ENCODE data around the gene PBXIP1. TPM values are rescaled to one million over a fixed set of nuclear protein-coding genes. Genes with fewer than 3 reads are reported as not detected.
"Not testable (repeated sequence)": the region's sequence is repeated elsewhere in the genome, so short reads cannot be mapped to it uniquely, and the experiment has no call there.

The PBXIP1 gene
- total RNA-seq, 2 experiments from 2014 or later = 55.3 to 55.5 TPM

- H3K9me3 Mint-ChIP-seq; H3K27me3 Mint-ChIP-seq (ENCODE audit: low read depth); H3K4me3 Mint-ChIP-seq; H3K27ac Mint-ChIP-seq; DNase-seq; intact Hi-C loops (cut with micrococcal nuclease): not testable (repeated sequence)
- H3K4me1 Mint-ChIP-seq (ENCODE audit: low read depth) = peaks cover 22% of the 10 kb centered on the region
- CTCF ChIA-PET = interaction anchor here (1.5 kb wide), 1 partner anchor 20 kb away, joined by 3 read pairs; no protein-coding TSS in a partner anchor
- peaks cover 28% of the 10 kb centered on the region for H3K36me3 Mint-ChIP-seq (ENCODE audit: low read depth)
Measured at GRCh38 chr1:154977762-154978161, 21.9 kb upstream of the PBXIP1 start.

GRCh38 chr1:154975409-154976059 lies 19.6 kb upstream of the PBXIP1 start:
- CTCF ChIA-PET = interaction anchor here (1.2 kb wide), 1 partner anchor 68 kb away, joined by 7 read pairs; no protein-coding TSS in a partner anchor
- Mint-ChIP-seq H3K27me3 (ENCODE audit: low read depth) (no peaks in the 10 kb centered on the region), H3K4me3 (no peak overlapping the region), H3K27ac (no peak overlapping the region), H3K36me3 (ENCODE audit: low read depth) (peaks cover 30% of the 10 kb centered on the region), H3K9me3 (no peaks in the 10 kb centered on the region), H3K4me1 (ENCODE audit: low read depth) (peaks cover 31% of the 10 kb centered on the region)
- intact Hi-C loops (cut with micrococcal nuclease) = loop anchor here (2.0 kb wide), 1 partner anchor 159 kb away; the partner anchor contains the start of gene SLC50A1
- DNase-seq = peak; percentile 38

- H3K36me3 Mint-ChIP-seq (ENCODE audit: low read depth) = peaks cover 27% of the 10 kb centered on the region
- no peaks in the 10 kb centered on the region for H3K9me3 Mint-ChIP-seq
- CTCF ChIA-PET = interaction anchor here (0.6 to 1.5 kb wide), 2 partner anchors 24 to 49 kb away, joined by 3 to 5 read pairs; no protein-coding TSS in a partner anchor
- no peak overlapping the region for H3K4me3 Mint-ChIP-seq
- H3K4me1 Mint-ChIP-seq (ENCODE audit: low read depth) = peaks cover 31% of the 10 kb centered on the region
- no peaks in the 10 kb centered on the region for H3K27me3 Mint-ChIP-seq (ENCODE audit: low read depth)
- H3K27ac Mint-ChIP-seq = no peak overlapping the region
- peak; percentile 97 for DNase-seq
- intact Hi-C loops (cut with micrococcal nuclease) = loop anchor here (1.0 to 5.0 kb wide), 11 partner anchors 8 to 217 kb away; partner anchors contain the start of genes EFNA4, FLAD1, PMVK and PYGO2
Measured at GRCh38 chr1:154974808-154975408, 19.0 kb upstream of the PBXIP1 start.

DNA sequence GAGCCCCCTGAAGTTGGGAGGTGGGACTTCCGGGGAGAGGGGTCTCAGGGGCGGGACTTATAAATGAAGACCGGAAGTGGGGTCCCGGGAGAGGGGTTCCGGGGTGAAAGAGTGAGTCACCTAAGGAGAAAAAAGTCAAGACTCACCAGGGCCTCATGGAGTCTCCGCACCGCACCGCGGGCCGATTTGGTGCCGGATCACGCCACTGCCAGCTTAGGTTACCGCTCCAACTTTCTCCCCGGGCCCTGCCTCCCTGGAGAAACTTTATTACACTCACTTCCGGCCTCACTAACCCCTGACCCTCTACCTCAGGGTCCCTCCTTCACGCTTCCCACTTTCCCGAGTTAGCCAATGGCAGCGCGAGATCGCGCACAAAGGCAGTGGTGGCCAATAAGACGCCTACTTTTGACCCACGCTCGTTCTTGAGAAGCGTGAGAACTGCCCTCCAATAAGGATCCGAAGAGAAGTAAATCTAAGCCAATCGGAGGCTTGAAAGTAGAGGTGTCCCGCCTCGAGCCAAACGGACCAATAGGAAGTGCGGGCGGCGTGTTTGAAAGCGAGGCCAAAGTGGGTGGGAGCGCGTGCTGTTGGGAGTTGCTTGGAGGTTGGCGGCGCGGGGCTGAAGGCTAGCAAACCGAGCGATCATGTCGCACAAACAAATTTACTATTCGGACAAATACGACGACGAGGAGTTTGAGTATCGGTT lies 18.4 kb upstream of the PBXIP1 start, which contains the start of gene CKS1B:
Gene CKS1B, plus strand, starts transcription at position 580 of the 706 bp plus-strand sequence. Its CDS starts 65 bp downstream, at position 645.
- Mint-ChIP-seq H3K27me3 (ENCODE audit: low read depth) (no peaks in the 10 kb centered on the region), H3K9me3 (no peaks in the 10 kb centered on the region), H3K4me1 (ENCODE audit: low read depth) (peaks cover 32% of the 10 kb centered on the region), H3K4me3 (no peak within 1 kb of the TSS), H3K36me3 (ENCODE audit: low read depth) (peaks cover 25% of the 10 kb centered on the region), H3K27ac (no peak within 1 kb of the TSS)
- intact Hi-C loops (cut with micrococcal nuclease) = loop anchor here (1.0 to 5.0 kb wide), 11 partner anchors 9 to 218 kb away; partner anchors contain the start of genes EFNA4, FLAD1, PMVK and PYGO2
- DNase-seq = peak; percentile 99
- CTCF ChIA-PET = interaction anchor here (0.6 to 1.5 kb wide), 4 partner anchors 13 to 49 kb away, joined by 3 to 5 read pairs (median 4); partner anchors contain the start of gene PYGO2

- no peak overlapping the region for H3K4me3 Mint-ChIP-seq
- DNase-seq = peak; percentile 99
- CTCF ChIA-PET = interaction anchor here (0.6 to 1.5 kb wide), 3 partner anchors 12 to 31 kb away, joined by 3 to 5 read pairs (median 4); partner anchors contain the start of gene PYGO2
- peaks cover 35% of the 10 kb centered on the region for H3K4me1 Mint-ChIP-seq (ENCODE audit: low read depth)
- no peaks in the 10 kb centered on the region for H3K27me3 Mint-ChIP-seq (ENCODE audit: low read depth)
- H3K36me3 Mint-ChIP-seq (ENCODE audit: low read depth) = peaks cover 22% of the 10 kb centered on the region
- no peak overlapping the region for H3K27ac Mint-ChIP-seq
- intact Hi-C loops (cut with micrococcal nuclease) = loop anchor here (1.0 to 5.0 kb wide), 11 partner anchors 10 to 219 kb away; partner anchors contain the start of genes EFNA4, FLAD1, PMVK and PYGO2
- H3K9me3 Mint-ChIP-seq = no peaks in the 10 kb centered on the region
Measured at GRCh38 chr1:154973344-154974101, 17.6 kb upstream of the PBXIP1 start.

DNA sequence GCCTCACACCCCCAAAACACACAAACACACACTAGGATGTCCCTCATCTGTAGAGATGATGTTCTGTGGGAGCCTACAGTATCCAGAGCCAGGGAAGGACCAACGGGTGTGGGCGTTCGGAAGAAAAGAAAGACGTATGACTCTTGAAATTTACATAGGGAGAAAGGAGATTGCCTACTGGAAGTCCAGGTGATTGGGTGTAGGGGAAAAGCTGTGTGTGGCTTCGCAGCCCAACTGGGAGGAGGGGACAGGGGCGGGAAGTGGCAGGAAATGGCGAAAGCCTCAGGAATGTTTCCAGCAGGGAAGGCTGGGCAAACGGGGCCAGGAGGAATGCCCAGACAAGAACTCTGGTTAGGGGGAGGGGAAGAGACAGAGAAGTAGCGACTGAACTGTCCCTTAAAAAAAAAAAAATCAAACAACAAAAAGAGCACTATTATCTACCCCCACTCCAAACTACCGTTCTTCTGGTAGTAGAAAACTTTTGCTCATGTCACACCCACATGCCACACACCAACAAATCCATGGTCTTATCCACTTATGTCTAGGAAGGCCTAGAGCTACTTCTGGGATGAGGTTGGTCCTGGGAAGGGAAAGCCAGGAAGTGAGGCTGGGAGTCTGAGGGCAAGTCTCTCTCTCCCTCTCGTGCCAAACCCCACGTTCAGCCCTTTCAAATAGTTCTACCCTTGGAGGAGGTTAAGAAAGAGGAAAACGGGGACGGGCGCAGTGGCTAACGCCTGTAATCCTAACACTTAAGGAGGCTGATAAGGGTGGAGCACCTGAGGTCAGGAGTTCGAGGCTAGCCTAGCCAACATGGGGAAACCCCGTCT lies 16.8 kb upstream of the PBXIP1 start:
- CTCF ChIA-PET = interaction anchor here (1.6 kb wide), 1 partner anchor 78 kb away, joined by 6 read pairs; the partner anchor contains the start of gene ADAM15
- intact Hi-C loops (cut with micrococcal nuclease) = loop anchor here (5.0 kb wide), 1 partner anchor 220 kb away; no protein-coding TSS in a partner anchor

GRCh38 chr1:154972213-154972516 lies 16.3 kb upstream of the PBXIP1 start:
- peaks cover 31% of the 10 kb centered on the region for H3K4me1 Mint-ChIP-seq (ENCODE audit: low read depth)
- no peaks in the 10 kb centered on the region for H3K9me3 Mint-ChIP-seq
- no peak overlapping the region for H3K4me3 Mint-ChIP-seq
- no peak for DNase-seq
- peak overlapping the region; percentile 82 for H3K27ac Mint-ChIP-seq
- CTCF ChIA-PET = interaction anchor here (0.8 to 1.7 kb wide), 4 partner anchors 10 to 108 kb away, joined by 3 to 13 read pairs (median 5); partner anchors contain the start of genes ADAM15 and PYGO2
- intact Hi-C loops (cut with micrococcal nuclease) = loop anchor here (5.0 kb wide), 1 partner anchor 220 kb away; no protein-coding TSS in a partner anchor
- no peaks in the 10 kb centered on the region for H3K27me3 Mint-ChIP-seq (ENCODE audit: low read depth)
- H3K36me3 Mint-ChIP-seq (ENCODE audit: low read depth) = peaks cover 18% of the 10 kb centered on the region

More for the DNA sequence above, 16.8 kb upstream of the PBXIP1 start:
- Mint-ChIP-seq H3K4me1 (ENCODE audit: low read depth) (peaks cover 32% of the 10 kb centered on the region), H3K9me3 (no peaks in the 10 kb centered on the region), H3K36me3 (ENCODE audit: low read depth) (peaks cover 19% of the 10 kb centered on the region), H3K27ac (peak overlapping the region; percentile 82), H3K27me3 (ENCODE audit: low read depth) (no peaks in the 10 kb centered on the region), H3K4me3 (no peak overlapping the region)
- DNase-seq = no peak

GRCh38 chr1:154971341-154971998 lies 15.6 kb upstream of the PBXIP1 start:
- CTCF ChIA-PET = interaction anchor here (0.8 to 1.7 kb wide), 7 partner anchors 10 to 120 kb away, joined by 3 to 13 read pairs (median 5); partner anchors contain the start of genes ADAM15, PBXIP1 and PYGO2
- no peak overlapping the region for H3K4me3 Mint-ChIP-seq
- H3K27me3 Mint-ChIP-seq (ENCODE audit: low read depth) = no peaks in the 10 kb centered on the region
- peaks cover 20% of the 10 kb centered on the region for H3K36me3 Mint-ChIP-seq (ENCODE audit: low read depth)
- H3K4me1 Mint-ChIP-seq (ENCODE audit: low read depth) = peaks cover 32% of the 10 kb centered on the region
- intact Hi-C loops (cut with micrococcal nuclease) = loop anchor here (5.0 kb wide), 1 partner anchor 221 kb away; no protein-coding TSS in a partner anchor
- DNase-seq = no peak
- H3K27ac Mint-ChIP-seq = peak overlapping the region; percentile 74
- no peaks in the 10 kb centered on the region for H3K9me3 Mint-ChIP-seq

GRCh38 chr1:154970631-154971340 lies 14.9 kb upstream of the PBXIP1 start, which contains the start of gene SHC1:
Gene SHC1 (minus strand): TSS chr1:154970747. CDS start chr1:154970526, 221 bp downstream.
- Mint-ChIP-seq H3K27me3 (ENCODE audit: low read depth) (no peaks in the 10 kb centered on the region), H3K4me3 (no peak within 1 kb of the TSS), H3K9me3 (no peaks in the 10 kb centered on the region), H3K4me1 (ENCODE audit: low read depth) (peaks cover 32% of the 10 kb centered on the region), H3K27ac (peak within 1 kb of the TSS; percentile 74), H3K36me3 (ENCODE audit: low read depth) (peaks cover 17% of the 10 kb centered on the region)
- CTCF ChIA-PET = interaction anchor here (0.6 to 1.7 kb wide), 11 partner anchors 9 to 364 kb away, joined by 3 to 13 read pairs (median 5); partner anchors contain the start of genes ADAM15, PBXIP1 and PYGO2
- intact Hi-C loops (cut with micrococcal nuclease) = loop anchor here (5.0 kb wide), 1 partner anchor 222 kb away; no protein-coding TSS in a partner anchor
- DNase-seq = peak; percentile 43
